Lung (tissue), 12 donors: ENCODE results near the gene DLGAP4. TPM values are rescaled to one million over a fixed set of nuclear protein-coding genes. Genes with fewer than 3 reads are reported as not detected.

Experiments
- ATAC-seq: fragments of 200-7000 bp; cut with Tn5 transposase; one replicate; pipeline ENCODE4 v1.9.1; 2020; ENCODE audit warnings: moderate number of reproducible peaks; ENCODE audit not compliant: insufficient read depth, low FRiP score
- DNase-seq, 3 donors: peaks; one replicate each; pipeline ENCODE4 v3.0.0-alpha.2; 2013 to 2017
- H3K27ac ChIP-seq, 2 donors: one replicate each; pipeline ENCODE4 v1.5.1; 2013; ENCODE audit warnings: mild to moderate bottlenecking in 2 of 2, moderate library complexity in 2 of 2, control low read depth in 1 of 2, inconsistent platforms in 1 of 2, low read depth in 1 of 2, low read length in 1 of 2
- H3K27me3 ChIP-seq, 3 donors: one replicate each; pipeline ENCODE4 v1.5.1; 2013; ENCODE audit warnings: low read length in 2 of 3; ENCODE audit not compliant: control insufficient read depth in 3 of 3, insufficient read depth in 3 of 3
- H3K36me3 ChIP-seq, 4 donors: one replicate each; pipeline ENCODE4 v1.5.1; 2013; ENCODE audit warnings: low read length in 4 of 4, mild to moderate bottlenecking in 1 of 4, moderate library complexity in 1 of 4; ENCODE audit not compliant: control insufficient read depth in 4 of 4, insufficient read depth in 4 of 4
- H3K4me1 ChIP-seq, 5 donors: one replicate each; pipeline ENCODE4 v1.5.1; 2013; ENCODE audit warnings: low read length in 5 of 5, mild to moderate bottlenecking in 2 of 5, moderate library complexity in 1 of 5; ENCODE audit not compliant: control insufficient read depth in 5 of 5, insufficient read depth in 5 of 5
- H3K4me3 ChIP-seq: one replicate; pipeline ENCODE4 v1.5.1; 2013; ENCODE audit warnings: mild to moderate bottlenecking, control low read depth, moderate library complexity
- H3K9ac ChIP-seq, 2 donors: one replicate each; pipeline ENCODE4 v1.5.1; 2013; ENCODE audit warnings: low read length in 2 of 2, control low read depth in 1 of 2; ENCODE audit not compliant: insufficient read depth in 1 of 2
- H3K9me3 ChIP-seq, 4 donors: one replicate each; pipeline ENCODE4 v1.5.1; 2013; ENCODE audit warnings: low read length in 3 of 4, mild to moderate bottlenecking in 1 of 4, moderate library complexity in 1 of 4; ENCODE audit not compliant: control insufficient read depth in 4 of 4, insufficient read depth in 3 of 4
- WGBS, 2 donors: extraction: QIAGEN DNeasy Blood & Tissue Kit; methylation state at CpG; one replicate each; pipeline ENCODE4 v1.1.7; 2013; 5-methylcytosine and 5-hydroxymethylcytosine counted together
- polyA plus RNA-seq, 2 donors: library from polyadenylated mRNA; stranded (reverse); fragments of 200-250 nt; gene quantifications; one replicate each; pipeline ENCODE4 v1.2.1, GENCODE V29; 2013
- total RNA-seq, 2 donors: library from RNA; depleted of rRNA in 1 of 2; stranded (reverse); fragments of >200 nt in 1 of 2; gene quantifications; one replicate each; pipeline ENCODE4 v1.2.1, GENCODE V29; 2014 to 2021
- TF ChIP-seq, protein P1 (sequence below): IDR thresholded peaks from 2 replicates; pipeline ENCODE4 v1.5.1; 2012; ENCODE audit warnings: mild to moderate bottlenecking; ENCODE audit errors: control extremely low read depth, extremely low read depth
- donor health status: control.
- donor health status: control.
- donor health status: Bipolar disorder and iron deficiency.
- donor health status: healthy.
- donor health status: DM: yes; HTN: yes; CAD: no.

The DLGAP4 gene
- total and polyA plus RNA-seq, 4 donors = 34.6 to 67.6 (median 35.8) TPM

DNA sequence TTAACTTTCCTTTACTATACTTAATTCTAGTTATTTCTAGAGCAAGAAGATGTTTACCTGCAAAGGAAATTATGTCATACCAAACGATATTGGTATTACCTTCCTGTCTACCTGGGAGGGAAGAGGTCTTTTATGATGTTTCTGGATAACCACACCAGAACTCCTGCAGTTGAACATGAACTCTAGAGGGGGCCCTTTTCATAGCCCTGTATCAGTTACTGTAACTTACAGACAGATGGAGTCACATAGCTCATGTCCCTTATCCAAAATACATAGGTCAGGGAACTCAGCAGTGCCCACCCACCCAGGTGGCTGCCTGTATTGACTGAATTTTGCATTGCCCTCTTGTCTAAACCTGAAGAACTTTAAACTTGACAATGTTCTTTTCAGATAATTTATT, 200.1 kb downstream of the DLGAP4 start:
- Histone ChIP-seq H3K4me3 (no peak overlapping the region), H3K4me1 (no peaks in the 10 kb centered on the region), H3K9me3 (no peaks in the 10 kb centered on the region), H3K36me3 (peaks cover 15 to 43% (median 15%) of the 10 kb centered on the region in 4 donors), H3K27me3 (no peaks in the 10 kb centered on the region), H3K9ac (no peak overlapping the region), H3K27ac (no peak overlapping the region)
- DNase-seq (no peak), ATAC-seq (no peak)
- TF ChIP-seq, protein P1, sequence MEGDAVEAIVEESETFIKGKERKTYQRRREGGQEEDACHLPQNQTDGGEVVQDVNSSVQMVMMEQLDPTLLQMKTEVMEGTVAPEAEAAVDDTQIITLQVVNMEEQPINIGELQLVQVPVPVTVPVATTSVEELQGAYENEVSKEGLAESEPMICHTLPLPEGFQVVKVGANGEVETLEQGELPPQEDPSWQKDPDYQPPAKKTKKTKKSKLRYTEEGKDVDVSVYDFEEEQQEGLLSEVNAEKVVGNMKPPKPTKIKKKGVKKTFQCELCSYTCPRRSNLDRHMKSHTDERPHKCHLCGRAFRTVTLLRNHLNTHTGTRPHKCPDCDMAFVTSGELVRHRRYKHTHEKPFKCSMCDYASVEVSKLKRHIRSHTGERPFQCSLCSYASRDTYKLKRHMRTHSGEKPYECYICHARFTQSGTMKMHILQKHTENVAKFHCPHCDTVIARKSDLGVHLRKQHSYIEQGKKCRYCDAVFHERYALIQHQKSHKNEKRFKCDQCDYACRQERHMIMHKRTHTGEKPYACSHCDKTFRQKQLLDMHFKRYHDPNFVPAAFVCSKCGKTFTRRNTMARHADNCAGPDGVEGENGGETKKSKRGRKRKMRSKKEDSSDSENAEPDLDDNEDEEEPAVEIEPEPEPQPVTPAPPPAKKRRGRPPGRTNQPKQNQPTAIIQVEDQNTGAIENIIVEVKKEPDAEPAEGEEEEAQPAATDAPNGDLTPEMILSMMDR = no peak
- WGBS, 2 donors = 25 to 46% methylated on average over 1 of the region's 1 CpG

GRCh38 chr20:36507746-36508145, 201.6 kb downstream of the DLGAP4 start:
- no peak overlapping the region for H3K27ac ChIP-seq
- ATAC-seq (no peak), DNase-seq (no peak)
- 94% methylated on average over 6 of the region's 6 CpGs for WGBS, 2 donors
- TF ChIP-seq, protein P1 = no peak
- H3K4me1 ChIP-seq = no peaks in the 10 kb centered on the region
- no peak overlapping the region for H3K4me3 ChIP-seq
- H3K9me3 ChIP-seq = no peaks in the 10 kb centered on the region
- peaks cover 15 to 44% (median 18%) of the 10 kb centered on the region in 4 donors for H3K36me3 ChIP-seq
- H3K27me3 ChIP-seq = no peaks in the 10 kb centered on the region
- no peak overlapping the region for H3K9ac ChIP-seq

GRCh38 chr20:36519012-36519719, 213.0 kb downstream of the DLGAP4 start:
- Histone ChIP-seq H3K9ac (no peak overlapping the region), H3K9me3 (no peaks in the 10 kb centered on the region), H3K4me3 (no peak overlapping the region), H3K36me3 (peaks cover 7 to 30% (median 17%) of the 10 kb centered on the region in 4 donors), H3K27ac (no peak overlapping the region), H3K4me1 (peaks cover 0 to 3% (median 0%) of the 10 kb centered on the region in 5 donors), H3K27me3 (no peaks in the 10 kb centered on the region)
- DNase-seq (no peak), ATAC-seq (no peak)
- WGBS, 2 donors = 93 to 95% methylated on average over 17 of the region's 17 CpGs
- TF ChIP-seq, protein P1 = no peak
